IPS-20b (cell line): Measurements from ENCODE around the gene CERS3.

Source experiments
- H3K27ac ChIP-seq: one replicate; pipeline ENCODE4 v1.5.1; 2013; ENCODE audit warnings: low read length
- H3K27me3 ChIP-seq: 2 replicates; pipeline ENCODE4 v1.6.1; 2013; ENCODE audit warnings: mild to moderate bottlenecking, low read length, inconsistent platforms; ENCODE audit not compliant: insufficient read depth
- H3K36me3 ChIP-seq: 2 replicates; pipeline ENCODE4 v1.6.1; 2013; ENCODE audit warnings: low read depth, mild to moderate bottlenecking, inconsistent platforms, low read length, moderate library complexity; ENCODE audit not compliant: insufficient read depth
- H3K4me1 ChIP-seq: 2 replicates; pipeline ENCODE4 v1.6.1; 2013; ENCODE audit warnings: mild to moderate bottlenecking, control low read depth, inconsistent platforms, low read length, moderate library complexity; ENCODE audit not compliant: insufficient read depth
- H3K4me3 ChIP-seq: 2 replicates; pipeline ENCODE4 v1.5.1; 2013; ENCODE audit warnings: mild to moderate bottlenecking, low read length, inconsistent platforms
- H3K9ac ChIP-seq: 2 replicates; pipeline ENCODE4 v1.6.1; 2013; ENCODE audit warnings: low read depth, mild to moderate bottlenecking, inconsistent platforms, low read length, moderate library complexity
- H3K9me3 ChIP-seq: 2 replicates; pipeline ENCODE4 v1.6.1; 2013; ENCODE audit warnings: mild to moderate bottlenecking, low read depth, low read length, inconsistent platforms; ENCODE audit not compliant: insufficient read depth

The CERS3 gene

DNA sequence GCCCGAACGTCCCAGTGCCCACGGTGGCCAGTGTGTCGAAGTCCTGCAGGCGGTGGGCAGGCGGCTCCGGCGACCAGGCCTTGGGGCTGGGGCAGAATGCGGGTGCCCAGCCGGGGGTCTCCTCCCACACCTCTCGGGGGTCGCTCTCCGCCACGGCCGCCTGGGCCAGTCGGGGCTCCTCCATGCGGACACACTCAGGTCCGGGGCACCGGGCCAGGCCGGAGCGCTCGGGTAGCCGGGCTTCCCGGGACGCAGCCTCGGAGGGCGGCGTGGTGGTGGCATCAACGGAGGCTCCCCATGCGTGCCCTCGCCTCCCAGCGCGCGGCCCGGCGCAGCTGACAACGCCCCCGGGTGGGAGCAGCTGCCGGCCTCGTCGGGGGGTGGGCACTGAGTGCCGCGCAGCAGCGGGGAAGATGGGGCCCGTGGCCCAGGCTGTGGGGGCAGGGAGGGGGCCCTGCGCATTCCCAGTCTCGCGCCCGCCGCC lies 30.1 kb upstream of the CERS3 start:
- no peaks in the 10 kb centered on the region for H3K36me3 ChIP-seq
- no peak overlapping the region for H3K9ac ChIP-seq
- H3K27me3 ChIP-seq, result no peaks in the 10 kb centered on the region
- no peak overlapping the region for H3K4me3 ChIP-seq
- no peaks in the 10 kb centered on the region for H3K9me3 ChIP-seq
- H3K4me1 ChIP-seq, result no peaks in the 10 kb centered on the region
- H3K27ac ChIP-seq, result no peak overlapping the region

DNA sequence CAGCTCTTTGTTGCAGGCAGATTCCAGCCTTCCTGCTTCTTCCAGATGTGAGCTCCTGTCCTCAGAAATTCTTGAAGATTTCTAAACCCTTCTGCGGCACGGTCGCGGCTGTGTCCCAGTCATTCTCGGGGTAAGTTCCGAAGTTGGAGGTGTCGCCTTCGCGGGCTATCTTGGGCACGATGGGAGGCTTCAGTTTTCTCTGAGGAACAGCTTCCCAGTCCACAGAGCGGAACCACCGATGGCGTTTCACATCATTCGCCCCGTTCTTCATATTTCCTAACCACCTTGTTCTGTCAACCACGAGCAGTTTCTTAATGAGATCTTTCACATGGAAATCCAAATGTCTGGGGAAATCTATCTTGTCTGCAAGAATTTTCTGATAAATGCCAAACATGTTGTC lies 24.7 kb upstream of the CERS3 start:
- no peak overlapping the region for H3K9ac ChIP-seq
- H3K27ac ChIP-seq, result no peak overlapping the region
- no peak overlapping the region for H3K4me3 ChIP-seq
- no peaks in the 10 kb centered on the region for H3K36me3 ChIP-seq
- H3K27me3 ChIP-seq, result no peaks in the 10 kb centered on the region
- no peaks in the 10 kb centered on the region for H3K4me1 ChIP-seq
- H3K9me3 ChIP-seq, result peaks cover 19% of the 10 kb centered on the region

DNA sequence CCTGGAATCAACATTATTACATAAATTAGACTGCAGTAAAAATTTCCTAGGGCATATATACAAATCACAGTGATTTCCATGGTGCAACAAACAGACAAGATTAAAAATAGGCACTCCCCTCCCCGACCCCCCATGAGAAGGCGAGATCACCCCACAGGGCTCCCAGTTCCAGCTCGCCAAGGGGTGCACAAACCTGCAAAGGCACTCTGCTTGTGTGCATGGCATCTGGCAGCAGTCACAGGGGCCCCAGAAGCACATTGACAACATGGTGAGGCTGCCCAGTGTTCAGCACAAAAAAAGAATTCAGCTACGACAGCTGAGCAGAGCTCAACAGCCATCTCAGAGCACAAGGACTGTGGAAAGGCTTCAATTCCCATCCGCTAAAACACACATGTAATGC lies 19.2 kb upstream of the CERS3 start:
- H3K4me3 ChIP-seq, result no peak overlapping the region
- H3K27ac ChIP-seq, result no peak overlapping the region
- H3K36me3 ChIP-seq, result no peaks in the 10 kb centered on the region

DNA sequence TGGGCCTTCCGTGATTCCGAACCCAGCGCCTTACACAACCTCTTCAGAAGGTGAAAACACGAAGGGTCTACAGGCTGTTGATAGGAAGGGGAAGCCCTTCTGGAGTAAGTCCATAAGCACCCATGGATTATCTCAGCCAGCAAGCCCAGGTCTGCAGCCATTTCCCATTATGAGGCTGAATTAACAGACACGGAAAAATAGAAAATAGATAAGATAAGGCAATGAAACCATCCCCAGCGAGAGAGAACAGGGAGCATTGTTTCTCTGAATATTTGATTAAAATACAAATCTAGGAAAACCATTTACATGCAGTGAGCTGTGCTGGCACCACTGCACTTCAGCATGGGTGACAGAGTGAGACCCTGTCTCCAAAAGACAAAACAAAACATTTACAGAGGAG lies 16.2 kb upstream of the CERS3 start:
- no peaks in the 10 kb centered on the region for H3K9me3 ChIP-seq
- no peaks in the 10 kb centered on the region for H3K27me3 ChIP-seq
- H3K9ac ChIP-seq, result no peak overlapping the region
- no peak overlapping the region for H3K4me3 ChIP-seq
- H3K36me3 ChIP-seq, result no peaks in the 10 kb centered on the region
- H3K27ac ChIP-seq, result no peak overlapping the region
- H3K4me1 ChIP-seq, result no peaks in the 10 kb centered on the region

More for the DNA sequence above, 19.2 kb upstream of the CERS3 start:
- peaks cover 15% of the 10 kb centered on the region for H3K9me3 ChIP-seq
- no peak overlapping the region for H3K9ac ChIP-seq
- no peaks in the 10 kb centered on the region for H3K27me3 ChIP-seq
- H3K4me1 ChIP-seq, result no peaks in the 10 kb centered on the region

DNA sequence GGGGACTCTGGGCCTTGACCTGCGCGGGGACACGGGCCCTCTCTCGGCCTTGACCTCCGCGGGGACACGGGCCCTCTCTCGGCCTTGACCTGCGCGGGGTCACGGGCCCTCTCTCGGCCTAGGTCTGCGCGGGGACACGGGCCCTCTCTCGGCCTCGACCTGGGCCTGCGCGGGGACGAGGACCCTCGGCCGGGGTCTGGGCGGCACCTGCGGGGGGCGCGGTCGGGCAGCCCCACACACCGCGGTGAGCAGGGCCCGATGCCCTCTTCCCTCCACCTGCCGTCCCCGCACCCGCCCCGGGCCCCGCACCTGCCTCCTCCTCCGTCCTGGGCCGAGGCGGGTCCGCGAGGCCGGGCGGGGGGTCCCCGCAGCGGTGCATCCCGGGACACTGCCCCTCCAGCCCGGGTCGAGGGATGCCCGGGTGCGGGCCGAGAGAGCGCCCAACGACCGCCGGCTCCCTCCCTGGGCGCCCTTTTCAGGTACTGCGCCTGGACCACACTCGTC lies 15.6 kb upstream of the CERS3 start:
- H3K27me3 ChIP-seq, result no peaks in the 10 kb centered on the region
- H3K4me1 ChIP-seq, result no peaks in the 10 kb centered on the region
- H3K4me3 ChIP-seq, result no peak overlapping the region

DNA sequence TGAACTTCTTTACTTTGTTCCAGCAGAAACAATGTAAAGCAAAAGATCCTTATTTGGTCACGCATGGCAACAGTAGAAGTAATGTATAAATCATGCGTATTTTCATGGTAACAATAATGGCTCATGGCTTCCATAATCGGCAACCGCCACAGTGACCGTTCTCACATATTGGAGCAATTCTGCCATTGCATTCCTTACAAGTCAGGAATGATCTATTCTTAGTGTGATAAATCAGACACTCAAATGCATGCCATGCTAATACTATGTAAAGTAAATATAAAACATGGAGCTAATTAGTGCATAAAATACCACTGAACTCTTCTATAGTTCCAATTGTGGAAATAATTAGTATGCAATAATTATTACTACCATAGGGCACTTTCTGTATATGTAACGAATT lies 13.5 kb upstream of the CERS3 start:
- Histone ChIP-seq H3K27me3 (no peaks in the 10 kb centered on the region), H3K9me3 (peaks cover 15% of the 10 kb centered on the region), H3K4me3 (no peak overlapping the region), H3K36me3 (no peaks in the 10 kb centered on the region), H3K9ac (no peak overlapping the region), H3K27ac (no peak overlapping the region), H3K4me1 (no peaks in the 10 kb centered on the region)

More for the DNA sequence above, 15.6 kb upstream of the CERS3 start:
- Histone ChIP-seq H3K36me3 (no peaks in the 10 kb centered on the region), H3K9ac (no peak overlapping the region), H3K9me3 (no peaks in the 10 kb centered on the region), H3K27ac (no peak overlapping the region)

DNA sequence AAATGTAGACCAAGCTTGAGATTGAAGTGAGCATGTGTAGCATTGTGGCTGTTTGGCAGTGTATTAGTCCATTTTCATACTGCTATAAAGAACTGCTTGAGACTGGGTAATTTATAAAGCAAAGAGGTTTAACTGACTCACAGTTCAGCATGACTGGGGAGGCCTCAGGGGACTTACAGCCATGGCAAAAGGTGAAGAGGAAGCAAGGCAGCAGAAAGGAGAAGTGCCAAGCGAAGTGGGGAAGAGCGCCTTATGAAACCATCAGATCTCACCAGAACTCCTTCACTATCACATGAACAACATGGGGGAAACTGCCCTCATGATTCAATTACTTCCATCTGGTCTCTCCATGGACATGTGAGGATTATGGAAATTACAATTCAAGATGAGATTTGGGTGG lies 8.6 kb upstream of the CERS3 start:
- Histone ChIP-seq H3K9ac (no peak overlapping the region), H3K4me1 (no peaks in the 10 kb centered on the region), H3K9me3 (peaks cover 15% of the 10 kb centered on the region), H3K4me3 (no peak overlapping the region), H3K27me3 (no peaks in the 10 kb centered on the region), H3K27ac (no peak overlapping the region), H3K36me3 (no peaks in the 10 kb centered on the region)

DNA sequence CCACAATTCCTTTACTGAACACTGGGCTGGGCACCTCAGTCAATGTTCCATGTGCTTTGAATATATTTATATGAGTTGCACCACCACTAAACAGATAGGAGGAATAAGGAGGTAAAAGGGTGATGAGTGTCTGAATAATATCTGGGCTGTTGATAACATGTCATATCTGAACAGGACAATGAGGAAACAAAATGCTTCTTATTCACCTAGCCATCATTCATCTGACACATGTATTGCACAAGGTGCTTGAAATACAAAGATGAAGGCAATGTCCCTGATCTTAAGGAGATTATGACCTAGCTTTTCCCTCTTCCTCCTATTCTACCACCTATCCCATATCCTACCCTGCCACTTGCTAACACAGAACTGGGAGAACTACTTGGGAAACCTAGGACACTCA lies 8.0 kb upstream of the CERS3 start:
- Histone ChIP-seq H3K27ac (no peak overlapping the region), H3K27me3 (no peaks in the 10 kb centered on the region), H3K36me3 (no peaks in the 10 kb centered on the region), H3K9ac (no peak overlapping the region), H3K4me3 (no peak overlapping the region), H3K4me1 (no peaks in the 10 kb centered on the region), H3K9me3 (peaks cover 15% of the 10 kb centered on the region)

DNA sequence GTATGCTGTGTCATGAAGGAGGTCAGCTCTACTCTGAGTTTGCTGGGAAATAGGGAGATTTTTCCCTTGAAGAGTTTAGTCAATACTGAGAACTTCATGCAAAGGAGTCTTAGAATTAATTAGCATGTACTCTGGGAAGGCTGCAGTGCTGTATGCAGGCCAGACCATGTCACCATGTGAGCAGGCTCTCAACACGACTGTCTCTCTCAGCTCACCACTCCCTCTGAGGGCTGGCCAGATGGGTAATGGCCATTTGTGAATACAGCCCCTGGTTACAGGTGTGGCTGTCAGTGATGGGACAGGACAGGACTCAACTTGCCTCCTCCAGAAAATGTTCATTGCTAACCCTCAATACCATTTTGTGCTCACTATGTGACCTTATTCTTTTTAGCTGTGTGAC lies 5.1 kb upstream of the CERS3 start:
- Histone ChIP-seq H3K9me3 (peaks cover 12% of the 10 kb centered on the region), H3K27ac (no peak overlapping the region), H3K27me3 (no peaks in the 10 kb centered on the region), H3K4me1 (no peaks in the 10 kb centered on the region), H3K36me3 (no peaks in the 10 kb centered on the region), H3K9ac (no peak overlapping the region), H3K4me3 (no peak overlapping the region)

DNA sequence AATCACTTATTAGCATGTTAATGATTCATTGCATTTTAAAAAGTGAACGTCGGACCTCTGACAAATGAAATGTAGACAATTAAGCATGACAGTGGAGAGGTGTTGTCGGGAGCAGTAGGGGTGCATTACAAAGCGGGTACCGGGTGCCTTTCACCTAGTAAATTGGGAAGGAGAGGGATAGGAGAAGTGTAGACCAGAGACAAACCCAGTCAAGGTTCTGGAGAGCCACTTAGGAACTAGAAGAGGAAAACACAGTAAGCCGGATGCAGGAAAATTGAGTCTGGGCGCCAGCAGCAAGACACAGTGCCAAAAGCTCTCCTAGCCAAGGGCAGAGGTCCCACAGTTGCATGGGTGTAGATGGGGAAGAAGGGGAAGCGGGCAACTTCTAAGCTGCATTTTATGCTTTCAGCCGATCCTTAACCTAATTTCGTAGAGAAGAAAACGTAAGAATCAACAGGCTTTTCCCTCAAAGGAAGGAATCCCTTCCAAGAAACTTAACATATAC lies 3.1 kb upstream of the CERS3 start:
- Histone ChIP-seq H3K4me1 (no peaks in the 10 kb centered on the region), H3K27me3 (no peaks in the 10 kb centered on the region), H3K36me3 (no peaks in the 10 kb centered on the region), H3K9me3 (no peaks in the 10 kb centered on the region), H3K9ac (no peak overlapping the region), H3K4me3 (no peak overlapping the region), H3K27ac (no peak overlapping the region)

DNA sequence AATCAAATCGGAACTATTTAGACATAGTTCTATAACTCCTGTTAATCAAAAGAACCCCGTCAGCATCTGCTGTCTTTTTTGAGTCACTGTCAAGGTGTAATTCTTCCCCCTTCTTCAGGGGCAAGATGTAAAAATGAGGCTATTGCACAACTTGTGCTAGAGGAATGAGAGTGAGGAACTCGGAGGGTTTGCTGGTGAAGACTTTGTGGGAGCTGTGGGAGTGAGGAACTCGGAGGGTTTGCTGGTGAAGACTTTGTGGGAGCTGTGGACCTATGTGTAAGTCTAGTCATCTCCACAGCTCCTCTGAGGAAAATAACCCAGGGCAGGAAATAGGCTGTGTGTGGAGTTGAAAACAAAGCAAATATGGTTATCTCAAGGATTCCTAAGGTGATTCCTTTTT lies 2.5 kb upstream of the CERS3 start:
- Histone ChIP-seq H3K4me1 (no peaks in the 10 kb centered on the region), H3K9me3 (no peaks in the 10 kb centered on the region), H3K9ac (no peak overlapping the region), H3K27me3 (no peaks in the 10 kb centered on the region), H3K4me3 (no peak overlapping the region), H3K27ac (no peak overlapping the region), H3K36me3 (no peaks in the 10 kb centered on the region)

DNA sequence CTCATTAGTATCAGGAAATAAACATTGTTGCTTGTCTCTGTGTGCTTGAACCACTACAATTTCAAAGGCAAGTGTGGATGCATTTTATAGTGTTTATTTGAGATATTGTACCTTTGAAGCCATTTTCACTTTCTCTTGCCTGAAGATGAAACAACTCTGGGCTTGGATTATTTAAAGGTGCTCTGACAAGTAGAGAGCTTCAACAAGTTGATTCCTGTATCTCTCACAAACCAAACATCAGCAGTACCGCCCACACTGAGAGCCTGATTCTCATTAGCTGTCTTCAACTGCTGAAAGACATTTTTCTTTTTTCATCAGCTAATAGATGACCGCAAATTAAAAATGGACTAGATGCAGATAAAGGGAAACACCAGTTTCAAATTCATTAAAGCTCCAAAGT lies 806 bp upstream of the CERS3 start:
- Histone ChIP-seq H3K27ac (no peak overlapping the region), H3K4me3 (no peak overlapping the region), H3K36me3 (no peaks in the 10 kb centered on the region), H3K9ac (no peak overlapping the region), H3K27me3 (no peaks in the 10 kb centered on the region), H3K9me3 (no peaks in the 10 kb centered on the region), H3K4me1 (no peaks in the 10 kb centered on the region)
